ENCODE results near the gene PAX5. TPM values are rescaled to one million over a fixed set of nuclear protein-coding genes. Genes with fewer than 3 reads are reported as not detected.

PAX5 gene
- total and polyA plus RNA-seq, 4 experiments from 2014 or later = 0.32 TPM; not detected in 3

DNA sequence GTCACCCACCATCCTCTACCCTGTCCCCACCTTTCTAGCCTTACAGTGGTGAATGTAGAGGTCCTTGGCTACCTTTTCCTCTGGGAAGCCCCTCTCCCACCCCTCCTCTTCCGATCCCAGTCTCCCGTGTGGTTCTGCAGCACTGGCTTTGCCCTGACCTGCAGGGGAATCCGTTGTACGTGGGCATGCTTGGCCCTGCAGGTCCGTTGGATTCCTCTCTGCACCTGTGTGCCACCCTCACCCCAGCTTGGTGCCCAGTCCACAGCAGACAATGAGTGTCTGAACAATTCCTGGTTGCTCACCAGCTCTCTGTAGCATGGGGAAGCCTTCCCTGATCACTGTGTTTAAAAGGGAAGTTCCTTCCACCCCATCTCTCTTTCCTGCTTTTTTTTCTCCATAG lies 185.1 kb downstream of the PAX5 start:
- Histone ChIP-seq H3K4me3 (ENCODE audit: low read length in 2 of 2) (no peak overlapping the region), H3K9me3 (ENCODE audit: control insufficient read depth in 1 of 2, low read length in 2 of 2) (no peaks in the 10 kb centered on the region), H3K36me3 (ENCODE audit: insufficient read depth, low read length) (no peaks in the 10 kb centered on the region), H3K27ac (ENCODE audit: low read depth, low read length) (no peak overlapping the region), H3K27me3 (ENCODE audit: insufficient read depth, low read length) (no peaks in the 10 kb centered on the region), H3K4me1 (ENCODE audit: insufficient read depth, low read length) (no peaks in the 10 kb centered on the region)
- ChIA-PET POLR2A (ENCODE audit: partially characterized antibody) (no interaction called here), CTCF (ENCODE audit: partially characterized antibody) (interaction anchor here (1.0 kb wide), 1 partner anchor 24 kb away, joined by 3 read pairs; no protein-coding TSS in a partner anchor)
- H3K4me3 Mint-ChIP-seq = peak overlapping the region in 1 of 8 donors; percentile 36
- H3K9me3 Mint-ChIP-seq = no peaks in the 10 kb centered on the region
- H3K27ac Mint-ChIP-seq = no peak overlapping the region
- peaks cover 0 to 1% (median 0%) of the 10 kb centered on the region in 4 donors for H3K4me1 Mint-ChIP-seq
- H3K27me3 Mint-ChIP-seq = peaks cover 0 to 9% of the 10 kb centered on the region in 2 donors
- DNase-seq = no peak
- intact Hi-C loops (cut with micrococcal nuclease) = no loop called here
- no peaks in the 10 kb centered on the region for H3K36me3 Mint-ChIP-seq

DNA sequence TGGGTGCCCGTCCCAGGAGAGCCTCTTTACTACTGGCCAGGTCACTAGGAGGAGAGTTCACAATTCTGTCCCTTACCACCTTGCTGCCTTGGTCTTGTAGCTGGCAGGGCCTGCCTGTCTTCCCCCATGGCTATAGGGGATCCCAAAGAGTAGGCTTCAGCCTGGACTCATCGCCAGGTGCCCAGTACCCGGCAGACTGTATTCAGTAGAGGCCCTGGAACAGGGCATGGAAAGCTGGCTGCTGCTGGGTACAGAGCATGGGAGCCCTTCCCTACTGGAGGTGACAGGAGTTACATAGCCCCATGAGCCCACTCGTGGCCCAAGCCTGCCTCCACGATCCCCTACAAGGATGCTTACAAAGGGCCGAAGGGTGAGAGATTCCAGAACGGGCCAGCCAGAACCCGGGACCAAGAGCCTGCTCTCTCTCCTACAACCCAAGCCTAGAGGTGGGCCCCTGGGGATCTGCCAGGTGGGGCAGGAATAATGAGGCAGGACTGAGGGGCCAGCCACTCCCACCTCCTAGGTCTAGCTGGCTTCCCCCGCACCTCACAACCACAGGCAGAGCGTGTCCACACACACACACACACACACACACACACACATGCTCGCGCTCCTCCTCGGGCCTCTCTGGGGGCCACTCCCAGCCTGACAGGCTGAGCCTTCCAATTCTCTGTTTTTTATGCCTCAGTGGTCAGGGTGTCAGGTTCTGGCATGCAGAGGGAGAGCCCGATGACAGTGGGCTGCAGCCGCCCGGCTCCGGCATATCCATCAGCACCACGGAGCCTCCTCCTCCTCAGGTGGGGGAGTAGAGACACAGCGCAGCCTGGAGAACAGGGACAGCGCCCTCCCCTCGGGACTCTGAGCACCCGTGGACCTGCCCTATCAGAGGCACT lies 186.0 kb downstream of the PAX5 start:
- ChIA-PET CTCF (ENCODE audit: partially characterized antibody) (no interaction called here), POLR2A (ENCODE audit: partially characterized antibody) (no interaction called here)
- no peak overlapping the region for H3K27ac ChIP-seq (ENCODE audit: low read depth, low read length)
- Mint-ChIP-seq H3K9me3 (no peaks in the 10 kb centered on the region), H3K27ac (no peak overlapping the region), H3K4me1 (peaks cover 0 to 1% (median 0%) of the 10 kb centered on the region in 4 donors), H3K27me3 (peaks cover 0 to 9% of the 10 kb centered on the region in 2 donors), H3K36me3 (no peaks in the 10 kb centered on the region), H3K4me3 (no peak overlapping the region)
- intact Hi-C loops (cut with micrococcal nuclease) = no loop called here
- H3K27me3 ChIP-seq (ENCODE audit: insufficient read depth, low read length) = no peaks in the 10 kb centered on the region
- no peaks in the 10 kb centered on the region for H3K4me1 ChIP-seq (ENCODE audit: insufficient read depth, low read length)
- H3K9me3 ChIP-seq (ENCODE audit: control insufficient read depth in 1 of 2, low read length in 2 of 2) = no peaks in the 10 kb centered on the region
- H3K36me3 ChIP-seq (ENCODE audit: insufficient read depth, low read length) = no peaks in the 10 kb centered on the region
- no peak for DNase-seq
- no peak overlapping the region for H3K4me3 ChIP-seq (ENCODE audit: low read length in 2 of 2)

GRCh38 chr9:36846621-36847020 lies 187.4 kb downstream of the PAX5 start:
- H3K27ac Mint-ChIP-seq = no peak overlapping the region
- no peak for DNase-seq
- H3K9me3 Mint-ChIP-seq = no peaks in the 10 kb centered on the region
- Histone ChIP-seq H3K9me3 (ENCODE audit: control insufficient read depth in 1 of 2, low read length in 2 of 2) (no peaks in the 10 kb centered on the region), H3K27me3 (ENCODE audit: insufficient read depth, low read length) (no peaks in the 10 kb centered on the region), H3K4me3 (ENCODE audit: low read length in 2 of 2) (no peak overlapping the region), H3K4me1 (ENCODE audit: insufficient read depth, low read length) (no peaks in the 10 kb centered on the region), H3K36me3 (ENCODE audit: insufficient read depth, low read length) (no peaks in the 10 kb centered on the region), H3K27ac (ENCODE audit: low read depth, low read length) (no peak overlapping the region)
- intact Hi-C loops (cut with micrococcal nuclease) = no loop called here
- H3K4me3 Mint-ChIP-seq = no peak overlapping the region
- no peaks in the 10 kb centered on the region for H3K36me3 Mint-ChIP-seq
- POLR2A ChIA-PET (ENCODE audit: partially characterized antibody) = no interaction called here
- H3K27me3 Mint-ChIP-seq = peaks cover 0 to 10% of the 10 kb centered on the region in 2 donors
- no peaks in the 10 kb centered on the region for H3K4me1 Mint-ChIP-seq
- CTCF ChIA-PET (ENCODE audit: partially characterized antibody) = no interaction called here

DNA sequence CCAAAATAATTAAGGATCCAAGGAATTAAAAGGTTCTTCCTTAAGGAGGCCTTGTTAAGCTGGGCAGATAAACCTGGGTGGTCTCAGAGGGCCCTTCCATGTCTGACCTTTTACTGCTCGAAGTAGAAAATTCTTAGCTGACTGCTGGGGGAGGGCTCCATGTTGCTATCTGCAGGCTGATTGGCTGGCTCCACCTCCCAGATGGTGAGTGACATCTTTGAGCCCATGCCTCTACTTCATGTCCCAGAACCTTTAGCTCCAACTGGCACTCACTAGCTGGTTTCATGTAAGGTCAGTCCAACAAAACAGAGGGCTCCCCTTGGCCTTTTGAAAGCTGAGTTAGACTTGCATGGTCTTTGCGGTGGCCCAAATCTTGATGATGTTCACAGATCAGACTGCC lies 188.2 kb downstream of the PAX5 start:
- Histone ChIP-seq H3K27ac (ENCODE audit: low read depth, low read length) (no peak overlapping the region), H3K27me3 (ENCODE audit: insufficient read depth, low read length) (no peaks in the 10 kb centered on the region), H3K9me3 (ENCODE audit: control insufficient read depth in 1 of 2, low read length in 2 of 2) (no peaks in the 10 kb centered on the region), H3K4me3 (ENCODE audit: low read length in 2 of 2) (no peak overlapping the region), H3K4me1 (ENCODE audit: insufficient read depth, low read length) (no peaks in the 10 kb centered on the region), H3K36me3 (ENCODE audit: insufficient read depth, low read length) (no peaks in the 10 kb centered on the region)
- H3K4me3 Mint-ChIP-seq = no peak overlapping the region
- no peaks in the 10 kb centered on the region for H3K36me3 Mint-ChIP-seq
- H3K9me3 Mint-ChIP-seq = no peaks in the 10 kb centered on the region
- H3K27ac Mint-ChIP-seq = no peak overlapping the region
- no peak for DNase-seq
- POLR2A ChIA-PET (ENCODE audit: partially characterized antibody) = no interaction called here
- H3K4me1 Mint-ChIP-seq = no peaks in the 10 kb centered on the region
- CTCF ChIA-PET (ENCODE audit: partially characterized antibody) = interaction anchor here (0.7 kb wide), 1 partner anchor 30 kb away, joined by 3 read pairs; no protein-coding TSS in a partner anchor
- peaks cover 0 to 16% of the 10 kb centered on the region in 2 donors for H3K27me3 Mint-ChIP-seq
- intact Hi-C loops (cut with micrococcal nuclease) = no loop called here

DNA sequence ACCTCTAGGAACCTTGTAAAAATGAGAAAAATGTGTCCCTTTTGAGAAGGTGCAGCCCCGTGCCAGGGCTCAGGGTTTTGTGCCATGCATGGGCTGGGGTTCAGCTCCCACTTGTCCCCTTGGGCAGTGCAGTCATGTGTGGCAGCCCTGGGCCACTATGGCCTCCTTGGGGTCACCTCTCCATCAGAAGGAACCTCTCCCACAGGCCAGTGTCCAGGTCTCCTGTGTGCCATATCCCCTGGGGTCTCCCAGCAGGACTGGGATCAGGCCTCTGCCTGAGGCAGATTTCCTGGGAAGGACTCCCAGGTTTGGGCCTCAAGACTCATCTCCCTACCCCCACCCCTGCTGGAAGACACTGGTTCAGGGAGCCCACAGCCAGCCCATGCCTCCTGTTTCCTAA lies 189.1 kb downstream of the PAX5 start:
- H3K36me3 ChIP-seq (ENCODE audit: insufficient read depth, low read length) = no peaks in the 10 kb centered on the region
- H3K4me3 ChIP-seq (ENCODE audit: low read length in 2 of 2) = no peak overlapping the region
- Mint-ChIP-seq H3K4me1 (no peaks in the 10 kb centered on the region), H3K4me3 (no peak overlapping the region), H3K36me3 (no peaks in the 10 kb centered on the region), H3K9me3 (no peaks in the 10 kb centered on the region), H3K27ac (no peak overlapping the region), H3K27me3 (peaks cover 0 to 17% of the 10 kb centered on the region in 2 donors)
- H3K27me3 ChIP-seq (ENCODE audit: insufficient read depth, low read length) = no peaks in the 10 kb centered on the region
- no peaks in the 10 kb centered on the region for H3K9me3 ChIP-seq (ENCODE audit: control insufficient read depth in 1 of 2, low read length in 2 of 2)
- no peaks in the 10 kb centered on the region for H3K4me1 ChIP-seq (ENCODE audit: insufficient read depth, low read length)
- CTCF ChIA-PET (ENCODE audit: partially characterized antibody) = no interaction called here
- DNase-seq = no peak
- intact Hi-C loops (cut with micrococcal nuclease) = no loop called here
- no peak overlapping the region for H3K27ac ChIP-seq (ENCODE audit: low read depth, low read length)
- POLR2A ChIA-PET (ENCODE audit: partially characterized antibody) = no interaction called here

GRCh38 chr9:36843964-36844363 lies 190.1 kb downstream of the PAX5 start:
- Mint-ChIP-seq H3K4me3 (no peak overlapping the region), H3K27ac (no peak overlapping the region), H3K36me3 (no peaks in the 10 kb centered on the region), H3K27me3 (peaks cover 0 to 13% of the 10 kb centered on the region in 2 donors), H3K9me3 (no peaks in the 10 kb centered on the region), H3K4me1 (no peaks in the 10 kb centered on the region)
- Histone ChIP-seq H3K36me3 (ENCODE audit: insufficient read depth, low read length) (no peaks in the 10 kb centered on the region), H3K27ac (ENCODE audit: low read depth, low read length) (no peak overlapping the region), H3K4me1 (ENCODE audit: insufficient read depth, low read length) (no peaks in the 10 kb centered on the region), H3K4me3 (ENCODE audit: low read length in 2 of 2) (no peak overlapping the region), H3K27me3 (ENCODE audit: insufficient read depth, low read length) (no peaks in the 10 kb centered on the region), H3K9me3 (ENCODE audit: control insufficient read depth in 1 of 2, low read length in 2 of 2) (no peaks in the 10 kb centered on the region)
- ChIA-PET CTCF (ENCODE audit: partially characterized antibody) (no interaction called here), POLR2A (ENCODE audit: partially characterized antibody) (no interaction called here)
- intact Hi-C loops (cut with micrococcal nuclease) = no loop called here
- DNase-seq = no peak

GRCh38 chr9:36842560-36843530 lies 191.2 kb downstream of the PAX5 start:
- H3K27me3 ChIP-seq (ENCODE audit: insufficient read depth, low read length) = no peaks in the 10 kb centered on the region
- no peak overlapping the region for H3K4me3 ChIP-seq (ENCODE audit: low read length in 2 of 2)
- Mint-ChIP-seq H3K36me3 (no peaks in the 10 kb centered on the region), H3K4me3 (no peak overlapping the region), H3K4me1 (no peaks in the 10 kb centered on the region), H3K27ac (no peak overlapping the region), H3K9me3 (no peaks in the 10 kb centered on the region), H3K27me3 (peaks cover 2 to 11% of the 10 kb centered on the region in 2 donors)
- H3K27ac ChIP-seq (ENCODE audit: low read depth, low read length) = no peak overlapping the region
- ChIA-PET POLR2A (ENCODE audit: partially characterized antibody) (no interaction called here), CTCF (ENCODE audit: partially characterized antibody) (no interaction called here)
- no peak for DNase-seq
- no peaks in the 10 kb centered on the region for H3K4me1 ChIP-seq (ENCODE audit: insufficient read depth, low read length)
- no peaks in the 10 kb centered on the region for H3K36me3 ChIP-seq (ENCODE audit: insufficient read depth, low read length)
- intact Hi-C loops (cut with micrococcal nuclease) = no loop called here
- H3K9me3 ChIP-seq (ENCODE audit: control insufficient read depth in 1 of 2, low read length in 2 of 2) = no peaks in the 10 kb centered on the region
